Skeletal muscle tissue (tissue), 4 donors: ENCODE results near the gene PTPN2. TPM values are rescaled to one million over a fixed set of nuclear protein-coding genes. Genes with fewer than 3 reads are reported as not detected.
"Not testable (repeated sequence)": the region's sequence is repeated elsewhere in the genome, so short reads cannot be mapped to it uniquely, and the experiment has no call there.

ENCODE experiments used
- H3K27ac ChIP-seq: one replicate; pipeline ENCODE4 v1.7.0; 2013; ENCODE audit warnings: mild to moderate bottlenecking, low read depth, low read length, inconsistent platforms
- H3K27me3 ChIP-seq, 3 donors: one replicate each; pipeline ENCODE4 v1.7.0; 2013; ENCODE audit warnings: low read length in 3 of 3; ENCODE audit not compliant: control insufficient read depth in 3 of 3, insufficient read depth in 3 of 3
- H3K36me3 ChIP-seq, 3 donors: one replicate each; pipeline ENCODE4 v1.7.0; 2013; ENCODE audit warnings: low read length in 3 of 3; ENCODE audit not compliant: control insufficient read depth in 3 of 3, insufficient read depth in 3 of 3
- H3K4me1 ChIP-seq, 3 donors: one replicate each; pipeline ENCODE4 v1.7.0; 2013; ENCODE audit warnings: low read length in 3 of 3, mild to moderate bottlenecking in 3 of 3; ENCODE audit not compliant: control insufficient read depth in 3 of 3, insufficient read depth in 3 of 3
- H3K4me3 ChIP-seq, 3 donors: one replicate each; pipeline ENCODE4 v1.7.0; 2013; ENCODE audit warnings: low read length in 3 of 3
- H3K9ac ChIP-seq, 3 donors: one replicate each; pipeline ENCODE4 v1.7.0; 2013; ENCODE audit warnings: low read length in 3 of 3, mild to moderate bottlenecking in 3 of 3, moderate library complexity in 2 of 3, low read depth in 1 of 3
- H3K9me3 ChIP-seq, 3 donors: one replicate each; pipeline ENCODE4 v1.7.0; 2013; ENCODE audit warnings: low read length in 3 of 3; ENCODE audit not compliant: control insufficient read depth in 3 of 3
- total RNA-seq: library from RNA; depleted of rRNA; stranded (reverse); fragments of >200 nt; gene quantifications from one replicate; pipeline ENCODE4 v1.2.3, GENCODE V29; 2014
- donor health status: Osteomylitis.

PTPN2 gene
- total RNA-seq, 1 donor from 2014 or later, result 17.2 TPM

GRCh38 chr18:12911929-12912703, 28.1 kb upstream of the PTPN2 start:
- Histone ChIP-seq H3K27me3 (peaks cover 10 to 24% (median 21%) of the 10 kb centered on the region in 3 donors), H3K27ac (no peak overlapping the region), H3K4me1 (peaks cover 7 to 9% (median 8%) of the 10 kb centered on the region in 3 donors), H3K36me3 (no peaks in the 10 kb centered on the region), H3K4me3 (peak overlapping the region in 2 of 3 donors; percentile 54 to 59), H3K9ac (peak overlapping the region in 1 of 3 donors; percentile 68), H3K9me3 (no peaks in the 10 kb centered on the region)

- Histone ChIP-seq H3K9ac (peak overlapping the region in 2 of 3 donors; percentile 65 to 68), H3K4me3 (peak overlapping the region; percentile 54 to 74 (median 59)), H3K27me3 (peaks cover 15 to 24% (median 24%) of the 10 kb centered on the region in 3 donors), H3K36me3 (no peaks in the 10 kb centered on the region), H3K9me3 (no peaks in the 10 kb centered on the region), H3K27ac (no peak overlapping the region), H3K4me1 (peaks cover 7 to 9% (median 8%) of the 10 kb centered on the region in 3 donors)
Observed at GRCh38 chr18:12911025-12911928, 27.2 kb upstream of the PTPN2 start.

GRCh38 chr18:12908706-12909105, 24.7 kb upstream of the PTPN2 start:
- Histone ChIP-seq H3K4me3 (no peak overlapping the region), H3K27ac (no peak overlapping the region), H3K9ac (no peak overlapping the region), H3K27me3 (peaks cover 15 to 27% (median 24%) of the 10 kb centered on the region in 3 donors), H3K9me3 (no peaks in the 10 kb centered on the region), H3K4me1 (peaks cover 7 to 9% (median 8%) of the 10 kb centered on the region in 3 donors), H3K36me3 (no peaks in the 10 kb centered on the region)

GRCh38 chr18:12907258-12907925, 23.4 kb upstream of the PTPN2 start:
- Histone ChIP-seq H3K36me3 (no peaks in the 10 kb centered on the region), H3K27me3 (peaks cover 15 to 25% (median 22%) of the 10 kb centered on the region in 3 donors), H3K27ac (no peak overlapping the region), H3K9me3 (no peaks in the 10 kb centered on the region), H3K9ac (no peak overlapping the region), H3K4me3 (no peak overlapping the region), H3K4me1 (peaks cover 7 to 9% (median 8%) of the 10 kb centered on the region in 3 donors)

GRCh38 chr18:12906773-12907172, 22.7 kb upstream of the PTPN2 start:
- peaks cover 7 to 8% (median 8%) of the 10 kb centered on the region in 3 donors for H3K4me1 ChIP-seq
- H3K4me3 ChIP-seq, result no peak overlapping the region
- H3K27me3 ChIP-seq, result peaks cover 12 to 19% (median 16%) of the 10 kb centered on the region in 3 donors
- no peaks in the 10 kb centered on the region for H3K36me3 ChIP-seq
- H3K9ac ChIP-seq, result no peak overlapping the region
- no peaks in the 10 kb centered on the region for H3K9me3 ChIP-seq
- H3K27ac ChIP-seq, result no peak overlapping the region

- H3K9ac ChIP-seq, result no peak overlapping the region
- no peaks in the 10 kb centered on the region for H3K9me3 ChIP-seq
- peaks cover 5 to 13% (median 9%) of the 10 kb centered on the region in 3 donors for H3K27me3 ChIP-seq
- H3K27ac ChIP-seq, result no peak overlapping the region
- H3K4me1 ChIP-seq, result peaks cover 1 to 4% (median 1%) of the 10 kb centered on the region in 3 donors
- H3K36me3 ChIP-seq, result no peaks in the 10 kb centered on the region
- no peak overlapping the region for H3K4me3 ChIP-seq
Observed at GRCh38 chr18:12906119-12906518, 22.1 kb upstream of the PTPN2 start.

- no peak overlapping the region for H3K9ac ChIP-seq
- no peaks in the 10 kb centered on the region for H3K36me3 ChIP-seq
- no peak overlapping the region for H3K4me3 ChIP-seq
- H3K27ac ChIP-seq, result no peak overlapping the region
- no peaks in the 10 kb centered on the region for H3K4me1 ChIP-seq
- peaks cover 3 to 6% (median 5%) of the 10 kb centered on the region in 3 donors for H3K27me3 ChIP-seq
- no peaks in the 10 kb centered on the region for H3K9me3 ChIP-seq
Observed at GRCh38 chr18:12904012-12904516, 20.0 kb upstream of the PTPN2 start.

- H3K36me3 ChIP-seq, H3K9ac ChIP-seq, H3K4me1 ChIP-seq, H3K4me3 ChIP-seq, H3K27me3 ChIP-seq, H3K27ac ChIP-seq, H3K9me3 ChIP-seq: not testable (repeated sequence)
Observed at GRCh38 chr18:12901208-12901607, 17.2 kb upstream of the PTPN2 start.

- H3K9ac ChIP-seq, H3K9me3 ChIP-seq, H3K36me3 ChIP-seq, H3K27ac ChIP-seq, H3K4me3 ChIP-seq, H3K4me1 ChIP-seq: not testable (repeated sequence)
- H3K27me3 ChIP-seq, result peaks cover 2 to 24% (median 9%) of the 10 kb centered on the region in 3 donors
Observed at GRCh38 chr18:12896784-12897333, 12.8 kb upstream of the PTPN2 start.
